Astrocyte (in vitro differentiated cells and primary cell): Measurements from ENCODE around the gene SDK1.

Experiments used
- CTCF ChIP-seq: IDR thresholded peaks from 2 replicates; pipeline ENCODE4 v1.5.1; 2011; ENCODE audit warnings: low read depth, mild to moderate bottlenecking, inconsistent platforms, low read length, moderate library complexity; ENCODE audit not compliant: insufficient read depth
- EZH2 ChIP-seq: IDR thresholded peaks from 2 replicates; pipeline ENCODE4 v1.6.1; 2012; ENCODE audit warnings: mild to moderate bottlenecking, low read length, inconsistent platforms; ENCODE audit not compliant: insufficient read depth

GRCh38 chr7:4235596-4235995 lies 934.5 kb downstream of the SDK1 start:
- no peak for TF ChIP-seq EZH2
- TF ChIP-seq CTCF = no peak
